Medulla oblongata (tissue), 1 donor: ENCODE measurements around the gene ARHGAP42.
A peak's percentile ranks its signal among the peaks of the same experiment; 100 is the strongest.
"Not testable (repeated sequence)": the region's sequence is repeated elsewhere in the genome, so short reads cannot be mapped to it uniquely, and the experiment has no call there.

ENCODE experiments used
- DNase-seq: peaks from one replicate; pipeline ENCODE4 v3.0.0-alpha.2; 2015; ENCODE audit errors: extremely low spot score

ARHGAP42 gene

GRCh38 chr11:100726680-100727079, 39.6 kb downstream of the ARHGAP42 start:
- DNase-seq: no peak

GRCh38 chr11:100727410-100727809, 40.3 kb downstream of the ARHGAP42 start:
- DNase-seq: no peak

- no peak for DNase-seq
These were observed 43.2 kb downstream of the ARHGAP42 start for GRCh38 chr11:100730266-100730665.

- DNase-seq: no peak
These were observed 44.4 kb downstream of the ARHGAP42 start for GRCh38 chr11:100731471-100731870.

GRCh38 chr11:100732949-100733348, 45.9 kb downstream of the ARHGAP42 start:
- DNase-seq: no peak

GRCh38 chr11:100734743-100735527, 47.8 kb downstream of the ARHGAP42 start:
- DNase-seq: no peak

- no peak for DNase-seq
These were observed 49.0 kb downstream of the ARHGAP42 start for GRCh38 chr11:100735949-100736675.

GRCh38 chr11:100738701-100739270, 51.7 kb downstream of the ARHGAP42 start:
- DNase-seq: no peak

GRCh38 chr11:100739666-100740065, 52.6 kb downstream of the ARHGAP42 start:
- DNase-seq: no peak

- no peak for DNase-seq
These were observed 53.4 kb downstream of the ARHGAP42 start for GRCh38 chr11:100740440-100740839.

- peak; percentile 48 for DNase-seq
These were observed 55.0 kb downstream of the ARHGAP42 start for GRCh38 chr11:100741866-100742625.

GRCh38 chr11:100746448-100746847, 59.4 kb downstream of the ARHGAP42 start:
- no peak for DNase-seq

- DNase-seq: no peak
These were observed 61.1 kb downstream of the ARHGAP42 start for GRCh38 chr11:100748153-100748552.

- DNase-seq: not testable (repeated sequence)
These were observed 62.9 kb downstream of the ARHGAP42 start for GRCh38 chr11:100749887-100750565.

- not testable (repeated sequence) for DNase-seq
These were observed 63.4 kb downstream of the ARHGAP42 start for GRCh38 chr11:100750566-100750891.

GRCh38 chr11:100752371-100753171, 65.5 kb downstream of the ARHGAP42 start:
- DNase-seq: no peak

GRCh38 chr11:100753172-100753543, 66.1 kb downstream of the ARHGAP42 start:
- DNase-seq: no peak

- DNase-seq: no peak
These were observed 66.5 kb downstream of the ARHGAP42 start for GRCh38 chr11:100753571-100753970.

GRCh38 chr11:100756559-100756958, 69.5 kb downstream of the ARHGAP42 start:
- DNase-seq: no peak

- peak; percentile 74 for DNase-seq
These were observed 70.6 kb downstream of the ARHGAP42 start for GRCh38 chr11:100757646-100758045.

GRCh38 chr11:100759106-100759505, 72.0 kb downstream of the ARHGAP42 start:
- no peak for DNase-seq
